Measurements from ENCODE around the gene MGMT. TPM values are rescaled to one million over a fixed set of nuclear protein-coding genes. Genes with fewer than 3 reads are reported as not detected.

MGMT gene
- total RNA-seq, 1 experiment from 2014 or later: 11.5 TPM

- ChIA-PET CTCF (no interaction called here), POLR2A (no interaction called here), RAD21 (ENCODE audit: low non-redundant PET in 1 of 2, low total read pairs in 2 of 2, uncharacterized antibody in 2 of 2, unreplicated experiment in 2 of 2) (no interaction called here)
- no TSS peak for BruUV-seq (replicated peaks)
- no peak for DNase-seq (ENCODE audit: low read depth, low spot score)
- TF ChIP-seq SP1 (IDR thresholded peaks at IDR 0.05; ENCODE audit: low read depth) (no peak), CBX3 (IDR thresholded peaks at IDR 0.05; ENCODE audit: low read depth) (no peak), ATF3 (IDR thresholded peaks at IDR 0.05) (no peak), EZH2phosphoT487 (IDR thresholded peaks at IDR 0.05; ENCODE audit: borderline replicate concordance) (no peak), TCF7L2 (IDR thresholded peaks at IDR 0.05; ENCODE audit: borderline replicate concordance, extremely low read depth, insufficient read depth, insufficient read length) (no peak), ELF1 (IDR thresholded peaks at IDR 0.05; ENCODE audit: borderline replicate concordance, low read depth) (no peak), JUND (IDR thresholded peaks at IDR 0.05) (no peak), MAX (IDR thresholded peaks at IDR 0.05) (no peak), RAD21 (IDR thresholded peaks at IDR 0.05; ENCODE audit: low read depth) (no peak), EZH2 (IDR thresholded peaks at IDR 0.05) (no peak), SRF (IDR thresholded peaks at IDR 0.05; ENCODE audit: low read depth) (no peak)
- intact Hi-C loops (cut with micrococcal nuclease): no loop called here
- H3K9me2 ChIP-seq (ENCODE audit: insufficient read depth): no peaks in the 10 kb centered on the region
- no peaks in the 10 kb centered on the region for H3K79me2 ChIP-seq (ENCODE audit: insufficient read depth, low read length)
- H3K36me3 ChIP-seq (ENCODE audit: control insufficient read depth in 1 of 2, insufficient read depth in 2 of 2, low read length in 2 of 2): no peaks in the 10 kb centered on the region
- no peak for ATAC-seq
- H3K4me3 ChIP-seq (replicated peaks in 1 of 2; ENCODE audit: low read depth in 1 of 2, low read length in 2 of 2): no peak overlapping the region
- H3K27me3 ChIP-seq (ENCODE audit: insufficient read depth, low read length): no peaks in the 10 kb centered on the region
- peaks cover 4 to 12% of the 10 kb centered on the region in 2 experiments; a peak in 2 of 4 replicates for H3K9me3 ChIP-seq (ENCODE audit: control insufficient read depth in 1 of 2, insufficient read depth in 1 of 2, low read depth in 1 of 2, low read length in 2 of 2)
- no peak overlapping the region for H2AFZ ChIP-seq (ENCODE audit: low read depth, low read length, poor library complexity, severe bottlenecking)
- no peak overlapping the region for H3K27ac ChIP-seq (ENCODE audit: low read depth, low read length)
- H4K20me1 ChIP-seq (ENCODE audit: insufficient read depth): no peaks in the 10 kb centered on the region
- peaks cover 6 to 10% of the 10 kb centered on the region in 2 experiments for H3K4me1 ChIP-seq (ENCODE audit: control insufficient read depth in 1 of 2, insufficient read depth in 2 of 2, low read length in 2 of 2)
- no peak overlapping the region for H3K4me2 ChIP-seq (ENCODE audit: low read length)
- H3K9ac ChIP-seq (ENCODE audit: low read length): no peak overlapping the region
Measured at GRCh38 chr10:129526943-129527342, 59.9 kb downstream of the MGMT start.

- POLR2A ChIA-PET: no interaction called here
- no peak for ATAC-seq
- RAD21 ChIA-PET (ENCODE audit: low non-redundant PET in 1 of 2, low total read pairs in 2 of 2, uncharacterized antibody in 2 of 2, unreplicated experiment in 2 of 2): no interaction called here
- H3K4me1 ChIP-seq (ENCODE audit: control insufficient read depth in 1 of 2, insufficient read depth in 2 of 2, low read length in 2 of 2): peaks cover 8 to 18% of the 10 kb centered on the region in 2 experiments
- H3K9ac ChIP-seq (ENCODE audit: low read length): no peak overlapping the region
- no peak for DNase-seq (ENCODE audit: low read depth, low spot score)
- no peak overlapping the region for H3K27ac ChIP-seq (ENCODE audit: low read depth, low read length)
- CTCF ChIA-PET: no interaction called here
- H4K20me1 ChIP-seq (ENCODE audit: insufficient read depth): no peaks in the 10 kb centered on the region
- H3K27me3 ChIP-seq (ENCODE audit: insufficient read depth, low read length): no peaks in the 10 kb centered on the region
- no TSS peak for BruUV-seq (replicated peaks)
- H3K36me3 ChIP-seq (ENCODE audit: control insufficient read depth in 1 of 2, insufficient read depth in 2 of 2, low read length in 2 of 2): no peaks in the 10 kb centered on the region
- peaks cover 4 to 18% of the 10 kb centered on the region in 2 experiments; a peak in 2 of 4 replicates for H3K9me3 ChIP-seq (ENCODE audit: control insufficient read depth in 1 of 2, insufficient read depth in 1 of 2, low read depth in 1 of 2, low read length in 2 of 2)
- intact Hi-C loops (cut with micrococcal nuclease): no loop called here
- H3K4me3 ChIP-seq (replicated peaks in 1 of 2; ENCODE audit: low read depth in 1 of 2, low read length in 2 of 2): no peak overlapping the region
- H3K9me2 ChIP-seq (ENCODE audit: insufficient read depth): no peaks in the 10 kb centered on the region
- H3K79me2 ChIP-seq (ENCODE audit: insufficient read depth, low read length): no peaks in the 10 kb centered on the region
- H3K4me2 ChIP-seq (ENCODE audit: low read length): no peak overlapping the region
- no peak overlapping the region for H2AFZ ChIP-seq (ENCODE audit: low read depth, low read length, poor library complexity, severe bottlenecking)
- TF ChIP-seq EZH2 (IDR thresholded peaks at IDR 0.05): no peak
- no peak for TF ChIP-seq SP1 (IDR thresholded peaks at IDR 0.05; ENCODE audit: low read depth)
- no peak for TF ChIP-seq EZH2phosphoT487 (IDR thresholded peaks at IDR 0.05; ENCODE audit: borderline replicate concordance)
- TF ChIP-seq ELF1 (IDR thresholded peaks at IDR 0.05; ENCODE audit: borderline replicate concordance, low read depth): no peak
- no peak for TF ChIP-seq ZBTB33 (IDR thresholded peaks at IDR 0.05; ENCODE audit: extremely low read depth, insufficient replicate concordance, low read length)
- TF ChIP-seq FOSL1 (IDR thresholded peaks at IDR 0.05; ENCODE audit: low read depth): no peak
- no peak for TF ChIP-seq MAX (IDR thresholded peaks at IDR 0.05)
- TF ChIP-seq CTCF (IDR thresholded peaks at IDR 0.05 in 2 of 3, conservative IDR thresholded peaks at IDR 0.05 in 1 of 3; ENCODE audit: borderline replicate concordance in 1 of 3, insufficient read depth in 1 of 3, low read depth in 2 of 3, low read length in 2 of 3): no peak
- no peak for TF ChIP-seq CEBPB (IDR thresholded peaks at IDR 0.05; ENCODE audit: low read depth)
- no peak for TF ChIP-seq POLR2A (IDR thresholded peaks at IDR 0.05; ENCODE audit: borderline replicate concordance, extremely low read depth, insufficient read depth, insufficient read length)
- TF ChIP-seq SIN3A (IDR thresholded peaks at IDR 0.05; ENCODE audit: low read depth): no peak
Measured at GRCh38 chr10:129528376-129528978, 61.4 kb downstream of the MGMT start.
